ENCODE measurements around the gene AHNAK2.

The AHNAK2 gene

GRCh38 chr14:104928391-104929133 lies 49.6 kb downstream of the AHNAK2 start:
- H2BK15ac ChIP-seq (ENCODE audit: low read length), result peak overlapping the region; percentile 16
- H4K91ac ChIP-seq (ENCODE audit: low read depth, low read length, poor library complexity), result no peak overlapping the region
- no CpG with 5 or more reads among the region's 17 CpGs for WGBS, 2 donors (ENCODE audit: extremely low coverage in 2 of 2, insufficient read length in 2 of 2, insufficient replicate concordance in 1 of 2)
- peak overlapping the region; percentile 54 for H3K9ac ChIP-seq (ENCODE audit: low read depth, low read length, poor library complexity)
- H2BK12ac ChIP-seq (ENCODE audit: low read length), result peak overlapping the region; percentile 84
- H3K36me3 ChIP-seq (replicated peaks in 1 of 2; ENCODE audit: control insufficient read depth in 2 of 2, insufficient read depth in 2 of 2, low read length in 2 of 2), result no peaks in the 10 kb centered on the region
- H3K18ac ChIP-seq (ENCODE audit: low read length), result peak overlapping the region; percentile 76
- peaks cover 0 to 8% of the 10 kb centered on the region in 2 donors for H3K4me1 ChIP-seq (ENCODE audit: control insufficient read depth in 2 of 2, insufficient read depth in 1 of 2, low read depth in 1 of 2, low read length in 2 of 2)
- peaks cover 5% of the 10 kb centered on the region for H3K79me1 ChIP-seq (ENCODE audit: low read depth, low read length)
- peak overlapping the region; percentile 80 for H3K23ac ChIP-seq (ENCODE audit: low read depth, low read length, poor library complexity)
- H4K8ac ChIP-seq (ENCODE audit: low read depth, low read length), result peak overlapping the region; percentile 65
- no peak overlapping the region for H2AFZ ChIP-seq (ENCODE audit: low read length)
- H3K4me3 ChIP-seq (ENCODE audit: low read length in 2 of 2), result no peak overlapping the region
- peaks cover 3 to 6% of the 10 kb centered on the region in 2 donors for H3K9me3 ChIP-seq (replicated peaks in 1 of 2; ENCODE audit: control insufficient read depth in 2 of 2, insufficient read depth in 1 of 2, low read depth in 1 of 2, low read length in 2 of 2)
- peak overlapping the region; percentile 66 for H3K4ac ChIP-seq (ENCODE audit: low read length)
- peak overlapping the region; percentile 74 for H2BK120ac ChIP-seq (ENCODE audit: low read depth, low read length)
- no peak for DNase-seq (ENCODE audit: low spot score)
- H3K14ac ChIP-seq (ENCODE audit: low read length), result peak overlapping the region; percentile 67
- H3K27ac ChIP-seq (replicated peaks; ENCODE audit: low read length), result no peak overlapping the region
- peak overlapping the region; percentile 91 for H2AK5ac ChIP-seq (ENCODE audit: low read depth, low read length)
- no peak overlapping the region for H2BK5ac ChIP-seq (ENCODE audit: low read length)
- H3K27me3 ChIP-seq (ENCODE audit: control insufficient read depth in 3 of 3, insufficient read depth in 3 of 3, low read depth in 1 of 3, low read length in 3 of 3), result peaks cover 17 to 48% (median 34%) of the 10 kb centered on the region in 3 experiments
- no peak overlapping the region for H3K4me2 ChIP-seq (ENCODE audit: insufficient read depth, low read length, poor library complexity, severe bottlenecking)

- H2BK15ac ChIP-seq (ENCODE audit: low read length), result no peak overlapping the region
- H2AK5ac ChIP-seq (ENCODE audit: low read depth, low read length), result peak overlapping the region; percentile 36
- H2AFZ ChIP-seq (ENCODE audit: low read length), result no peak overlapping the region
- no peak overlapping the region for H3K9ac ChIP-seq (ENCODE audit: low read depth, low read length, poor library complexity)
- no peak overlapping the region for H4K8ac ChIP-seq (ENCODE audit: low read depth, low read length)
- H3K9me3 ChIP-seq (replicated peaks in 1 of 2; ENCODE audit: control insufficient read depth in 2 of 2, insufficient read depth in 1 of 2, low read depth in 1 of 2, low read length in 2 of 2), result peaks cover 3 to 6% of the 10 kb centered on the region in 2 donors
- H3K4me3 ChIP-seq (ENCODE audit: low read length in 2 of 2), result peak overlapping the region in 1 of 2 donors; percentile 25
- no peak for DNase-seq (ENCODE audit: low spot score)
- H3K27me3 ChIP-seq (ENCODE audit: control insufficient read depth in 3 of 3, insufficient read depth in 3 of 3, low read depth in 1 of 3, low read length in 3 of 3), result peaks cover 13 to 45% (median 29%) of the 10 kb centered on the region in 3 experiments
- no peak overlapping the region for H4K91ac ChIP-seq (ENCODE audit: low read depth, low read length, poor library complexity)
- no peak overlapping the region for H2BK12ac ChIP-seq (ENCODE audit: low read length)
- peaks cover 0 to 8% of the 10 kb centered on the region in 2 donors for H3K4me1 ChIP-seq (ENCODE audit: control insufficient read depth in 2 of 2, insufficient read depth in 1 of 2, low read depth in 1 of 2, low read length in 2 of 2)
- peak overlapping the region; percentile 87 for H2BK5ac ChIP-seq (ENCODE audit: low read length)
- H3K27ac ChIP-seq (replicated peaks; ENCODE audit: low read length), result no peak overlapping the region
- peaks cover 5% of the 10 kb centered on the region for H3K79me1 ChIP-seq (ENCODE audit: low read depth, low read length)
- no peak overlapping the region for H3K4me2 ChIP-seq (ENCODE audit: insufficient read depth, low read length, poor library complexity, severe bottlenecking)
- H3K4ac ChIP-seq (ENCODE audit: low read length), result no peak overlapping the region
- H3K14ac ChIP-seq (ENCODE audit: low read length), result no peak overlapping the region
- peak overlapping the region; percentile 64 for H3K18ac ChIP-seq (ENCODE audit: low read length)
- H2BK120ac ChIP-seq (ENCODE audit: low read depth, low read length), result peak overlapping the region; percentile 72
- WGBS, 2 donors (ENCODE audit: extremely low coverage in 2 of 2, insufficient read length in 2 of 2, insufficient replicate concordance in 1 of 2), result no CpG with 5 or more reads among the region's 8 CpGs
- no peak overlapping the region for H3K23ac ChIP-seq (ENCODE audit: low read depth, low read length, poor library complexity)
- no peaks in the 10 kb centered on the region for H3K36me3 ChIP-seq (replicated peaks in 1 of 2; ENCODE audit: control insufficient read depth in 2 of 2, insufficient read depth in 2 of 2, low read length in 2 of 2)
Measured at GRCh38 chr14:104927901-104928300, 50.3 kb downstream of the AHNAK2 start.

- Histone ChIP-seq H3K4me1 (ENCODE audit: control insufficient read depth in 2 of 2, insufficient read depth in 1 of 2, low read depth in 1 of 2, low read length in 2 of 2) (peaks cover 0 to 5% of the 10 kb centered on the region in 2 donors), H3K27ac (replicated peaks; ENCODE audit: low read length) (no peak overlapping the region), H3K4ac (ENCODE audit: low read length) (no peak overlapping the region), H2BK12ac (ENCODE audit: low read length) (peak overlapping the region; percentile 49), H3K36me3 (replicated peaks in 1 of 2; ENCODE audit: control insufficient read depth in 2 of 2, insufficient read depth in 2 of 2, low read length in 2 of 2) (no peaks in the 10 kb centered on the region), H3K9me3 (replicated peaks in 1 of 2; ENCODE audit: control insufficient read depth in 2 of 2, insufficient read depth in 1 of 2, low read depth in 1 of 2, low read length in 2 of 2) (peaks cover 3 to 6% of the 10 kb centered on the region in 2 donors), H3K9ac (ENCODE audit: low read depth, low read length, poor library complexity) (peak overlapping the region; percentile 55), H3K79me1 (ENCODE audit: low read depth, low read length) (peaks cover 5% of the 10 kb centered on the region), H3K27me3 (ENCODE audit: control insufficient read depth in 3 of 3, insufficient read depth in 3 of 3, low read depth in 1 of 3, low read length in 3 of 3) (peaks cover 8 to 41% (median 25%) of the 10 kb centered on the region in 3 experiments), H3K23ac (ENCODE audit: low read depth, low read length, poor library complexity) (no peak overlapping the region), H3K18ac (ENCODE audit: low read length) (peak overlapping the region; percentile 78), H4K8ac (ENCODE audit: low read depth, low read length) (no peak overlapping the region), H2BK120ac (ENCODE audit: low read depth, low read length) (no peak overlapping the region), H2BK15ac (ENCODE audit: low read length) (no peak overlapping the region), H3K14ac (ENCODE audit: low read length) (peak overlapping the region; percentile 9), H3K4me2 (ENCODE audit: insufficient read depth, low read length, poor library complexity, severe bottlenecking) (no peak overlapping the region), H2BK5ac (ENCODE audit: low read length) (peak overlapping the region; percentile 87), H4K91ac (ENCODE audit: low read depth, low read length, poor library complexity) (no peak overlapping the region), H2AFZ (ENCODE audit: low read length) (no peak overlapping the region), H2AK5ac (ENCODE audit: low read depth, low read length) (peak overlapping the region; percentile 36), H3K4me3 (ENCODE audit: low read length in 2 of 2) (peak overlapping the region in 1 of 2 donors; percentile 25)
- DNase-seq (ENCODE audit: low spot score), result no peak
- WGBS, 2 donors (ENCODE audit: extremely low coverage in 2 of 2, insufficient read length in 2 of 2, insufficient replicate concordance in 1 of 2), result no CpG with 5 or more reads among the region's 10 CpGs
Measured at GRCh38 chr14:104927432-104927816, 50.8 kb downstream of the AHNAK2 start.

DNA sequence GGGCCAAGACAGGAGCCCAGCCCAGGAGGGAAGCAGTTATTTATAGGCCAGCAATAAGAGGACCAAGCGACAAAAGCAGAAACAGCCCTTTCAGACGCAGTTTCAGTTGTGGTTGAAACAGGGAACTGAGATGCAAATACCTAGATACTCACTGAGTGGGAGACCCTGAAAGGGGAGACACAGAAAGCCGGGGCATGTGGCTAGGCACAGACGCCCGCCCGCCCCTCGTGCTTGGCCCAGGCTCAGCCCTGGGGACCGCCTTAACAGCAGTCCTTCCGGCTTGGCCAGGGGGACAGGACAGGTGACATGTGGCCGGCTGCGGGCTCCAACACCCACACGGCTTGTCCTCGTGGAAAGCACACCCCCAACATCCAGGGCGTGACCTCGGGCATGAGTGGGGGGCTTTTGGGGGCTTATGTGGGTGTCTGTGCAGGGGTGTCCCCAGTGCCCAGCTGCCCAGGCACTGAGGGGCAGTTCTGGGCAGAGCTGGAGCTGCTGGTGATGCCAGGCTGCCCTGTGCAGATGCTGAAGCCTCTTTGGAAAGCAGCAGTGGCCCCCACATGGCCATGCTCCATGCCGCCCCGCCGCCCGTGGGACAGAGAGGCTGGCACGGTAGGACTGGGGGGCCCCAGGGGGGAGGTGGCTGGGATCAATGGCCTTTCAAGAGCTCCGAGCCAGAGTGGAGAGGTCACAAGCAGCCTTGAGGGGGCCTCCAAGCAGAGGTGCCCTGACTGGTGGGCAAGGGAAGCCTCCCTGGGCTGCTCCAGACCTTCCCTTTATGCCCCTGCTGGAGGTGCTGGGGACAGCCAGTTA lies 51.3 kb downstream of the AHNAK2 start:
- no peak overlapping the region for H3K4me2 ChIP-seq (ENCODE audit: insufficient read depth, low read length, poor library complexity, severe bottlenecking)
- H2BK120ac ChIP-seq (ENCODE audit: low read depth, low read length), result no peak overlapping the region
- no peak overlapping the region for H3K23ac ChIP-seq (ENCODE audit: low read depth, low read length, poor library complexity)
- no peak overlapping the region for H3K27ac ChIP-seq (replicated peaks; ENCODE audit: low read length)
- no peak overlapping the region for H2BK12ac ChIP-seq (ENCODE audit: low read length)
- peaks cover 3 to 35% (median 19%) of the 10 kb centered on the region in 3 experiments for H3K27me3 ChIP-seq (ENCODE audit: control insufficient read depth in 3 of 3, insufficient read depth in 3 of 3, low read depth in 1 of 3, low read length in 3 of 3)
- no peak overlapping the region for H3K18ac ChIP-seq (ENCODE audit: low read length)
- WGBS, 2 donors (ENCODE audit: extremely low coverage in 2 of 2, insufficient read length in 2 of 2, insufficient replicate concordance in 1 of 2), result no CpG with 5 or more reads among the region's 21 CpGs
- H3K4me3 ChIP-seq (ENCODE audit: low read length in 2 of 2), result no peak overlapping the region
- H4K8ac ChIP-seq (ENCODE audit: low read depth, low read length), result no peak overlapping the region
- no peaks in the 10 kb centered on the region for H3K36me3 ChIP-seq (replicated peaks in 1 of 2; ENCODE audit: control insufficient read depth in 2 of 2, insufficient read depth in 2 of 2, low read length in 2 of 2)
- peaks cover 5% of the 10 kb centered on the region for H3K79me1 ChIP-seq (ENCODE audit: low read depth, low read length)
- H4K91ac ChIP-seq (ENCODE audit: low read depth, low read length, poor library complexity), result no peak overlapping the region
- DNase-seq (ENCODE audit: low spot score), result no peak
- H3K9me3 ChIP-seq (replicated peaks in 1 of 2; ENCODE audit: control insufficient read depth in 2 of 2, insufficient read depth in 1 of 2, low read depth in 1 of 2, low read length in 2 of 2), result peaks cover 3 to 6% of the 10 kb centered on the region in 2 donors
- no peak overlapping the region for H3K9ac ChIP-seq (ENCODE audit: low read depth, low read length, poor library complexity)
- H2AFZ ChIP-seq (ENCODE audit: low read length), result no peak overlapping the region
- peak overlapping the region; percentile 75 for H2AK5ac ChIP-seq (ENCODE audit: low read depth, low read length)
- no peaks in the 10 kb centered on the region for H3K4me1 ChIP-seq (ENCODE audit: control insufficient read depth in 2 of 2, insufficient read depth in 1 of 2, low read depth in 1 of 2, low read length in 2 of 2)
- H3K14ac ChIP-seq (ENCODE audit: low read length), result peak overlapping the region; percentile 71
- peak overlapping the region; percentile 49 for H2BK15ac ChIP-seq (ENCODE audit: low read length)
- H3K4ac ChIP-seq (ENCODE audit: low read length), result peak overlapping the region; percentile 53
- H2BK5ac ChIP-seq (ENCODE audit: low read length), result peak overlapping the region; percentile 53

Measured in neuronal stem cell (in vitro differentiated cells).